Mucosa of descending colon (tissue), 3 donors: ENCODE data around the gene SLC25A10. TPM values are rescaled to one million over a fixed set of nuclear protein-coding genes. Genes with fewer than 3 reads are reported as not detected.

Experiments
- ATAC-seq: fragments of 200-7000 bp; cut with Tn5 transposase; one replicate; pipeline ENCODE4 v1.9.1; 2020; ENCODE audit warnings: mild to moderate bottlenecking, moderate library complexity
- DNase-seq, 3 donors: peaks; one replicate each; pipeline ENCODE4 v3.0.0-alpha.2; 2020
- H3K36me3 ChIP-seq: fragments of 200-600 bp; one replicate; pipeline ENCODE4 v1.8.0; 2021; ENCODE audit warnings: low read depth, mild to moderate bottlenecking
- H3K4me1 ChIP-seq: fragments of 200-600 bp; one replicate; pipeline ENCODE4 v1.8.0; 2021; ENCODE audit warnings: low read depth, mild to moderate bottlenecking
- H3K4me3 ChIP-seq: fragments of 200-600 bp; one replicate; pipeline ENCODE4 v1.8.0; 2021; ENCODE audit warnings: mild to moderate bottlenecking
- H3K9me3 ChIP-seq: fragments of 200-600 bp; one replicate; pipeline ENCODE4 v1.8.0; 2021; ENCODE audit warnings: mild to moderate bottlenecking
- CTCF ChIP-seq: fragments of 200-600 bp; IDR thresholded peaks from one replicate; pipeline ENCODE4 v1.8.0; 2022; ENCODE audit warnings: antibody characterized with exemption, mild to moderate bottlenecking
- intact Hi-C, 2 donors: fragments of 100-400 bp; cut with DNase I in 1 of 2; cut with micrococcal nuclease in 1 of 2; formaldehyde crosslinking; loops; one replicate each; pipeline versions ENCODE4 v1.11.0 to v1.11.1; 2022; cut with DNase I, micrococcal nuclease
- total RNA-seq, 3 donors: library from RNA; stranded (reverse); fragmentation: NEBNext Ultra II Directional in 2 of 3; extraction: Animal tissue kit (Norgen Biotek cat#: 25700) in 2 of 3; gene quantifications; one replicate each; pipeline versions ENCODE4 v1.2.1 to v1.2.4, GENCODE V29; 2021 to 2023
- donor health status: DM: no; HTN: no; CAD: no; lungs with moderate emphysema.
- donor health status: DM: no; HTN: no; CAD: no.
- donor health status: DM: no; HTN: yes; CAD: no.

The SLC25A10 gene
- total RNA-seq, 3 donors from 2014 or later, result 22.9 to 61.6 (median 57.6) TPM

GRCh38 chr17:81683584-81684441 is 28.3 kb upstream of the SLC25A10 start, which contains the start of the genes ARL16 and HGS:
ARL16 (minus strand) TSS chr17:81683797; CDS start chr17:81683753, 44 bp downstream.
HGS (plus strand) TSS chr17:81684011; CDS start chr17:81684067, 56 bp downstream.
- ATAC-seq (peak; percentile 97), DNase-seq (peak; percentile 98 to 99 (median 99))
- intact Hi-C loops, result no loop called here
- no peaks in the 10 kb centered on the region for H3K9me3 ChIP-seq
- H3K4me3 ChIP-seq, result peak within 1 kb of the TSS; percentile 99
- H3K36me3 ChIP-seq, result peaks cover 13% of the 10 kb centered on the region
- peak; percentile 20 for TF ChIP-seq CTCF
- peaks cover 18% of the 10 kb centered on the region for H3K4me1 ChIP-seq

- H3K36me3 ChIP-seq, result peaks cover 13% of the 10 kb centered on the region
Observed at GRCh38 chr17:81684442-81684911, 27.6 kb upstream of the SLC25A10 start.

DNA sequence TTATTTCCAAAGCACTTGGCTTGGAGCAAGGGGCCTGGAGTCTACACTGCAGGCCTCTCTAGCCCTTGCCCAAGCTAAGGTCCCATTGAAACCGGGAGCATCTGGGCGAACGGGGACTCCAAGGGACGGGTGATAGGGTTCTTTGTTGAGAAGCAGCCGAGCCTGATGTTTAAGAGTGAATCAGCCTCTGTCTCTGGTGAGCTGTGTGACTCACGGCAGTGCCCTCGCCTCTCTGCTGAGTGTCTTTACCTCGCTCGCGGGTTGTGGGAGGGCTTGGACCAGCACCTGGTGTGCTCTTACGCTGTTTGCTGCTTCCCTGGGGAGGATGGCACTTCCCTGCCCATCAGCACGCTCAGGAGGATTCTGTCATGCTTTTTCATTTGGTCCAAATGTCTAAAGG is 27.0 kb upstream of the SLC25A10 start:
- ATAC-seq, result no peak
- no peak for TF ChIP-seq CTCF
- H3K4me3 ChIP-seq, result no peak overlapping the region
- peaks cover 13% of the 10 kb centered on the region for H3K36me3 ChIP-seq
- intact Hi-C loops, result no loop called here
- DNase-seq, result no peak
- H3K4me1 ChIP-seq, result peaks cover 18% of the 10 kb centered on the region
- no peaks in the 10 kb centered on the region for H3K9me3 ChIP-seq

More at GRCh38 chr17:81684442-81684911, 27.6 kb upstream of the SLC25A10 start:
- Histone ChIP-seq H3K4me3 (peak overlapping the region; percentile 99), H3K4me1 (peaks cover 18% of the 10 kb centered on the region), H3K9me3 (no peaks in the 10 kb centered on the region)
- TF ChIP-seq CTCF, result no peak
- DNase-seq (no peak), ATAC-seq (no peak)
- intact Hi-C loops, result no loop called here

DNA sequence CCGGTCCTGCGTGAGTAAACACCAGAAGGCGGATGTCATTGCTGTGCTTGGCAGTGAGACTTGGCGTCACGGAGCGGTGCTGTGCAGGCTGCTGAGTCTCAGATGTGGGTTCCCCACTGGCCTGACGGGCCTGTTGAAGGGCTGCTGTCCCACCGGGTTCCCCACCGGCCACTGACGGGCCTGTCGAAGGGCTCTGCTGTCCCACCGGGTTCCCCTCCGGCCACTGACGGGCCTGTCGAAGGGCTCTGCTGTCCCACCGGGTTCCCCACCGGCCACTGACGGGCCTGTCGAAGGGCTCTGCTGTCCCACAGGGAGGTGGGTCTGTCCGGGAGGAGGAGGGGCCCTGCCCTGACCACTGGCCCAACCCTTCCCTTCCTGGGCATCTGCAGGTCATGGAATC is 25.5 kb upstream of the SLC25A10 start:
- H3K4me3 ChIP-seq, result no peak overlapping the region
- H3K9me3 ChIP-seq, result no peaks in the 10 kb centered on the region
- H3K4me1 ChIP-seq, result peaks cover 18% of the 10 kb centered on the region
- DNase-seq (no peak), ATAC-seq (no peak)
- intact Hi-C loops, result no loop called here
- peaks cover 19% of the 10 kb centered on the region for H3K36me3 ChIP-seq
- no peak for TF ChIP-seq CTCF

GRCh38 chr17:81687770-81688541 is 24.1 kb upstream of the SLC25A10 start:
- DNase-seq, result no peak
- H3K36me3 ChIP-seq, result peaks cover 29% of the 10 kb centered on the region
- intact Hi-C loops, result no loop called here
- H3K9me3 ChIP-seq, result no peaks in the 10 kb centered on the region
- no peak for ATAC-seq
- no peak overlapping the region for H3K4me3 ChIP-seq
- H3K4me1 ChIP-seq, result peaks cover 12% of the 10 kb centered on the region
- TF ChIP-seq CTCF, result no peak
